Cardiac muscle cell (in vitro differentiated cells and primary cell): ENCODE results near the gene VEZT. TPM values are rescaled to one million over a fixed set of nuclear protein-coding genes. Genes with fewer than 3 reads are reported as not detected.

Source experiments
- DNase-seq, 2 donors: peaks; one replicate each; pipeline versions ENCODE4 v3.0.0 to v3.0.0-alpha.2; 2010 to 2017; ENCODE audit warnings: low read depth in 1 of 2, low spot score in 1 of 2
- H3K27ac ChIP-seq: fragments of 200-600 bp; sonication (generic); 2 replicates; pipeline ENCODE4 v1.5.1; 2016
- H3K27me3 ChIP-seq: fragments of 200-600 bp; sonication (generic); 2 replicates; pipeline ENCODE4 v1.6.0; 2016; ENCODE audit warnings: control low read depth
- H3K36me3 ChIP-seq: fragments of 200-600 bp; sonication (generic); 2 replicates; pipeline ENCODE4 v1.5.1; 2016; ENCODE audit warnings: control low read depth
- H3K4me1 ChIP-seq: fragments of 200-600 bp; sonication (generic); 2 replicates; pipeline ENCODE4 v1.8.1; 2017; ENCODE audit warnings: low read depth, mild to moderate bottlenecking, mixed run types
- H3K4me3 ChIP-seq: fragments of 200-600 bp; sonication (generic); 2 replicates; pipeline ENCODE4 v1.5.1; 2016; ENCODE audit warnings: mild to moderate bottlenecking
- H3K9me3 ChIP-seq: fragments of 200-600 bp; sonication (generic); 2 replicates; pipeline ENCODE4 v1.5.1; 2017; ENCODE audit warnings: low read depth, mild to moderate bottlenecking, control low read depth
- polyA plus RNA-seq: library from polyadenylated mRNA; unstranded; fragments of >200 nt; fragmentation: Nextera tagmentation; extraction: Ambion mirVana; gene quantifications from 2 replicates; pipeline ENCODE4 v1.2.1, GENCODE V29; 2016
- total RNA-seq: library from RNA; depleted of rRNA; stranded (reverse); fragments of >200 nt; gene quantifications from 2 replicates; pipeline ENCODE4 v1.2.3, GENCODE V29; 2016
- TF ChIP-seq, protein P1 (sequence below): IDR thresholded peaks from 2 replicates; pipeline ENCODE4 v1.5.1; 2012; ENCODE audit warnings: low read depth, mild to moderate bottlenecking, low read length

Gene VEZT
- total and polyA plus RNA-seq, 2 experiments from 2014 or later: 50.6 to 56.9 TPM

DNA sequence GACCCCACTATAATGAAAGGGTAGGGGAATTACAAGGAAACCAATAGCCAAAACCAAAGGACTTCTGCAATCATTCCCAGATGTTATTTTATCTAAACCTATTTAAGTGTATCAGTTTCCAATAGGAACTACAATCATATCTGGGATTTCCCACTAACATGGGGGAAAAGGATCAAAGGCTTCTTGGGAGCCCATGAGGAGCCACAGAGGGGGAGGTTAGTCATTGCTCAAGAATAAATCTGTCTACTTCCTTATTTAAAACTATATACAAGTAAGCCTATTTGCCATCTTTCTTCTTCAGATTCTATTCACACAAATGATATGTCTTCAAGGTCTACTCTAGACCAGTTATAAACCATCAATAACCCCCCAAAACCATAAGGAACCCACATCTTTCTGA lies 33.5 kb upstream of the VEZT start:
- Histone ChIP-seq H3K27me3 (no peaks in the 10 kb centered on the region), H3K4me3 (no peak overlapping the region), H3K36me3 (no peaks in the 10 kb centered on the region), H3K4me1 (peaks cover 10% of the 10 kb centered on the region), H3K27ac (no peak overlapping the region), H3K9me3 (no peaks in the 10 kb centered on the region)
- TF ChIP-seq, protein P1, sequence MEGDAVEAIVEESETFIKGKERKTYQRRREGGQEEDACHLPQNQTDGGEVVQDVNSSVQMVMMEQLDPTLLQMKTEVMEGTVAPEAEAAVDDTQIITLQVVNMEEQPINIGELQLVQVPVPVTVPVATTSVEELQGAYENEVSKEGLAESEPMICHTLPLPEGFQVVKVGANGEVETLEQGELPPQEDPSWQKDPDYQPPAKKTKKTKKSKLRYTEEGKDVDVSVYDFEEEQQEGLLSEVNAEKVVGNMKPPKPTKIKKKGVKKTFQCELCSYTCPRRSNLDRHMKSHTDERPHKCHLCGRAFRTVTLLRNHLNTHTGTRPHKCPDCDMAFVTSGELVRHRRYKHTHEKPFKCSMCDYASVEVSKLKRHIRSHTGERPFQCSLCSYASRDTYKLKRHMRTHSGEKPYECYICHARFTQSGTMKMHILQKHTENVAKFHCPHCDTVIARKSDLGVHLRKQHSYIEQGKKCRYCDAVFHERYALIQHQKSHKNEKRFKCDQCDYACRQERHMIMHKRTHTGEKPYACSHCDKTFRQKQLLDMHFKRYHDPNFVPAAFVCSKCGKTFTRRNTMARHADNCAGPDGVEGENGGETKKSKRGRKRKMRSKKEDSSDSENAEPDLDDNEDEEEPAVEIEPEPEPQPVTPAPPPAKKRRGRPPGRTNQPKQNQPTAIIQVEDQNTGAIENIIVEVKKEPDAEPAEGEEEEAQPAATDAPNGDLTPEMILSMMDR: no peak
- DNase-seq: no peak

DNA sequence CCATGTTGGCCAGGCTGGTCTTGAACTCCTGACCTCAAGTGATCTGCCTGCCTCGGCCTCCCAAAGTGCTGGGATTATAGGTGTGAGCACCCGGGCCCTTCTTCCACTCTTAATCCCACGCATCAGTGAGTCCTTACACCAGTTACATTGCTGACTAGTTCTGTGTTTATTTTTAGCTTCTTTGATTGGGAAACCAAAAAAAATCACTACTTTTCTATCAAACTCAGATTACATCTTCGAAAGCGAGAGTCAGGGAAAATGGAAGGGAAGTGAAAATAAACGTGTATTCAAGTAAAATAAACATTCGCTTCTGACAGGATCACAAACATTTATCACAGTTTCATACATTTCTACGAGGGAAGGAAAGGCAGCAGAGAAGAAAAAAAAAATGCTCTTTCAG lies 32.5 kb upstream of the VEZT start:
- Histone ChIP-seq H3K36me3 (no peaks in the 10 kb centered on the region), H3K9me3 (no peaks in the 10 kb centered on the region), H3K4me1 (peaks cover 10% of the 10 kb centered on the region), H3K4me3 (no peak overlapping the region), H3K27ac (no peak overlapping the region), H3K27me3 (no peaks in the 10 kb centered on the region)
- no peak for DNase-seq
- TF ChIP-seq, protein P1: no peak

DNA sequence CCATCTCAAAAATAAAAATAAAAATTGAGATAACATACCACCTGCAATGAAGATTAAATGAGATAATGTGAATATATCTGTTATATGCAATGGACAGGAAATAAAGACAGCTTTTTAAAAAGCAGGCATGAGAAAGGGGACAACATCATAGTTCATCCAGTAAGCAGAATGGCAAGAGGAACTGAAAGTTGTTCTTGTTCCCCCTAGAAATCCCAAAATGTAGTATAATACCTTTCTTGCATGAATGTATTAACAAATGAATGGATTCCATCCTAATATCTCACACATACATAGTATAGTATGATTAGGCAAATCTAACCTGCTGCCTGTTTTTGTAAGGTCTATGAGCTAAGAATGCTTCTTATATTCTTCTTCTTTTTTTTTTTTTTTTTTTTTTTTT lies 31.8 kb upstream of the VEZT start:
- TF ChIP-seq, protein P1: no peak
- Histone ChIP-seq H3K36me3 (no peaks in the 10 kb centered on the region), H3K9me3 (no peaks in the 10 kb centered on the region), H3K27ac (no peak overlapping the region), H3K4me3 (no peak overlapping the region), H3K27me3 (no peaks in the 10 kb centered on the region), H3K4me1 (peaks cover 10% of the 10 kb centered on the region)
- no peak for DNase-seq

DNA sequence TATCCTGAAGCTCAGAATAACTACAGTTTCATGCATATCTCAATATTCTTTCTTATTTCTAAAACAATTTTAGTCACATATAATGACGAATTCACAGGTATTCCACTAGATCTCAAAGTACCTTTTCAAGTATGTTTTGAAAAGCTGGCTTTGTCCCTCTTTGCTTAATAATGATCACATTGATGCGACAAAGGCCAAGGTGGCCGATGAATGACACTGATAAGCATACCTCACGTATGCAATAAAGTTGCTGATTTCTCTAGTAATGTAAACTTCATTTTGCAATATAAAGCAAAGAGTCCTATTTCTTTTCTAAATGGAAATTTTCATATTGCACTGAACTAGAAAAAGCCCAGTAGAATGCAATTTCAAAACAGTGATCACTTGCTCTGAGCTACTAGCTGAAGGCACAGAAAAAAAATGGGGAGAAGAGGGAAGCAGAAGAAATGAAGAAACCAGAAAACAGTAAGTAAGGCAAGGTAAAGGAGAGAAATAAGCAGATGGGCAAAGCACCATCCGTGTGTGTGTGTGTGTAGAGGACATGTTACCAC lies 29.7 kb upstream of the VEZT start:
- Histone ChIP-seq H3K27ac (peak overlapping the region; percentile 24), H3K4me1 (peaks cover 10% of the 10 kb centered on the region), H3K27me3 (no peaks in the 10 kb centered on the region), H3K36me3 (no peaks in the 10 kb centered on the region), H3K9me3 (no peaks in the 10 kb centered on the region), H3K4me3 (no peak overlapping the region)
- no peak for DNase-seq
- TF ChIP-seq, protein P1: no peak

DNA sequence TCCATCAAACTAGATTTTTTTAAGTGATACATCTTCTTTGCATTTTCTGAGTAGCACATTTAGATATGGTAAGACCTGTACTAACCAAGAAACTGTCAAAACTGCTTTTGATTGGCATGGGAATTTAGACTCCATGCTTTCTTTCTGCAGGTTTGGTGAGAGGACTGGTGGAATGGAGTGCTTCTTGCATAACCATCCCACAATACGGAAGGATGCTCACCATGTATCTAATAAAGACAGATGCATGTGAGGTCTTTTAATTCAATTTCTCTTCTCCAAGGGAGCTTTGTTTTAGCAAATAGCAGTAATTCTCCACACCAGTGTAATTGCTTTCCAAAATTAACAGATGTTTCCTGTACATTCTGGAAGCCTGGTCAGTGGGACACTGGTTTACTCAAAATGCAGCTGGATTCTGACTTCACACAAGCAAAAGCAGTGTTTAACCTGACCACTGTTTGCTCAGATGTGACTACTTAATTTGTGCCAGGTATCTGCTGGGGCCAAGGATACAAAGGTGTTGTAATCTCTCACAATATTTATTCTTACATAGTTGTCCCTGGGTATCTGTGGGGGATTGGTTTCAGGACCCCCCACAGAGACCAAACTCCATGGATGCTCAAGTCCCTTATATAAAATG lies 26.4 kb upstream of the VEZT start:
- Histone ChIP-seq H3K4me1 (peaks cover 10% of the 10 kb centered on the region), H3K27me3 (no peaks in the 10 kb centered on the region), H3K27ac (no peak overlapping the region), H3K4me3 (no peak overlapping the region), H3K9me3 (no peaks in the 10 kb centered on the region), H3K36me3 (no peaks in the 10 kb centered on the region)
- TF ChIP-seq, protein P1: no peak
- no peak for DNase-seq
